Measurements from ENCODE around the gene LIN52. TPM values are rescaled to one million over a fixed set of nuclear protein-coding genes. Genes with fewer than 3 reads are reported as not detected.

Gene LIN52
- total RNA-seq, 2 donors from 2014 or later: 5.0 to 6.3 TPM

GRCh38 chr14:74217672-74218448, 133.1 kb downstream of the LIN52 start:
- ATAC-seq: peak; percentile 87
- intact Hi-C loops (cut with DNase I, micrococcal nuclease): no loop called here
- peak in 1 of 2 donors; percentile 74 for DNase-seq

GRCh38 chr14:74218462-74218861, 133.7 kb downstream of the LIN52 start:
- DNase-seq: no peak
- no peak for ATAC-seq
- intact Hi-C loops (cut with DNase I, micrococcal nuclease): no loop called here

GRCh38 chr14:74219277-74220205, 134.8 kb downstream of the LIN52 start:
- intact Hi-C loops (cut with DNase I, micrococcal nuclease): no loop called here
- ATAC-seq (no peak), DNase-seq (no peak)

DNA sequence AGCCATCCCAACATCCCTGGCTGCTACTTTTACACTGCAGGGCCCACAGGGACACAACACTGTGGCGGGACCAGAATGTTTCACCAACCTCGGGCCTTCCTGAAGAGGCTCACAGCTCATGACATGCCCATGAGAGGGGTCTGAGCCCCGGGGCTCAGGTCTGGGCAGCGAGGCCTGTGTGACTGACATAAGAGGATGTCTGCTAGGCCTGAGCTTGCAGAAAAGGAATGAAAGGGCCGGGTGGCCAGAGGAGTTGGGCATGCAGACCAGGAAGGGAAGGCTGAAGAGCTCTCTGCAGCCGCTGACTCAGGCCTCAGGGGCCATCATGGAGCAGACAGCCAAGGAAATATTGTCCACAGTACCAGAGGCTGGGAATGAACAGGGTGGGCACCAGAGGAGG, 136.2 kb downstream of the LIN52 start:
- intact Hi-C loops (cut with DNase I, micrococcal nuclease): no loop called here
- no peak for DNase-seq
- no peak for ATAC-seq

DNA sequence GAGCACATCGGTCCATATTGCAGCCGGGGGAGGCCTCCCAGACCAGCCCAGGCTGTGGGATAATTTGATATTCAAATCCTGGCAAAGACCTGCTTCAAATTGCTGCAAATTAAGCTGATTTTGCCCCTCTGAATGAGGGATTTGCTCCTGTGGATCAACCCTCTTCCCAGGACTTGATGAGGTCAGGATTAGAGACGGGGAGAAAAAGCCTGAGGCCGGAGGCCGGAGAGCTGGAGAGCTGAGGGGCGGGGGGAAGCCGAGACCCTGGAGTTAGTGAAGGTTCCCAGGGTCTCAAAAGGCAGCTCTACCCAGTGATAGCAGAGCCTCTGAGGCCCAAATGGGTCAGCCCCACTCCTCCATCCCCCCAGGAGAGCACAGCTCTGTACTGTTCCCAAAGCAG, 137.0 kb downstream of the LIN52 start:
- ATAC-seq (no peak), DNase-seq (no peak)
- intact Hi-C loops (cut with DNase I, micrococcal nuclease): no loop called here

DNA sequence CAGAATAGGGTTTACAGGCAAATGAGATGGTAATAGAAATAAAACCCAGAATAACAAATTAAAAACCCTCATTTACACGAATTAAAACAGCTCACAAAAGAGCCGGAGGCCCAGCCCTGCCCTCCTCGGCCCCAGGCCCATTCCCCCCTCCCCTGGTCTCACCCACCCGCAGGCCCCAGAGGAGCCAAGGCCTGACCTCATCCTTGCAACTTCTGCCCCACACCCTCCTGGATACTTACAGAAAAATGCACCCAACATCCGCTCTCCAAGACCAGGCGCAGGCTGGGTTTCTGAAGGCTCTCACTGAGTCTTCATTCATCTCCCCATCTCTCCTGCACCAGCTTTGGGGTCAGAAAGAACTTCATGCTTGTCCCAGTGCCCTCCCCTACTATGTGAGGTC, 138.3 kb downstream of the LIN52 start:
- DNase-seq (no peak), ATAC-seq (no peak)
- intact Hi-C loops (cut with DNase I, micrococcal nuclease): no loop called here

DNA sequence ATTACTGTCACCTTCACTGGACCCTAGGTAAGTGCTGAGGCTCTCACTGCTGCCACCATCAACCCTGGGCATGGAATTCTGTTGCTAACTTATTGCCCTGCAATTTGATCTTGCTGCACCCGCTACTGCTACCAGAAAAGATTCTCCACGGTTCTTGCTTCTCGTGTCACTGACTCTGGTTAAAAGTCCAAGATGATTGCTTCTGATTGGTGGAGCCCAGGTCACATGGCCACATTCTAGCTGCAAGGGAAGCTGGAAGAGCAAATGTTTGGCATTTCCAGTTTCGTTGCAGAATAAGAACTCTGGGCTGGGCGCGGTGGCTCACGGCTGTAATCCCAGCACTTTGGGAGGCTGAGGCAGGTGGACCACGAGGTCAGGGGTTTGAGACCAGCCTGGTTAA, 147.0 kb downstream of the LIN52 start:
- DNase-seq (no peak), ATAC-seq (no peak)
- intact Hi-C loops (cut with DNase I, micrococcal nuclease): no loop called here

DNA sequence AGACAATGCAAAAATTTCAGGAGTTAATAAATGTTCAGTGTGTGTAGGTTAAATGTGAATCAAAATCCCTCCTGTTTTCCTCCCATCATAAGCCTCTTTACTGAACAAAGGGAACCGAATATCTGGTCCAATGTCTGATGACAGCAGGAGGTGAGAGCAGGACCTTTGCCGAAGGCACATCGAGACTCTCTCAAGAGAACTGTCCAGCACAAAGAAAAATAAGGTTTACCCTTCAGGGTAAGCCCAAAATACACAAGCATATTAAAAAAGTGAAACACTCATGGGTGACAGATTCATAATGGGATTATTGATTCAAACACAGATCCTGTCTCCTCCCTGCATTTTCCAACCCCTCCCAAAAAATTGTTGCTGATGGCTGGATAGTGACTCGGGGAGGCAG, 150.3 kb downstream of the LIN52 start:
- intact Hi-C loops (cut with DNase I, micrococcal nuclease): no loop called here
- DNase-seq: no peak
- no peak for ATAC-seq

DNA sequence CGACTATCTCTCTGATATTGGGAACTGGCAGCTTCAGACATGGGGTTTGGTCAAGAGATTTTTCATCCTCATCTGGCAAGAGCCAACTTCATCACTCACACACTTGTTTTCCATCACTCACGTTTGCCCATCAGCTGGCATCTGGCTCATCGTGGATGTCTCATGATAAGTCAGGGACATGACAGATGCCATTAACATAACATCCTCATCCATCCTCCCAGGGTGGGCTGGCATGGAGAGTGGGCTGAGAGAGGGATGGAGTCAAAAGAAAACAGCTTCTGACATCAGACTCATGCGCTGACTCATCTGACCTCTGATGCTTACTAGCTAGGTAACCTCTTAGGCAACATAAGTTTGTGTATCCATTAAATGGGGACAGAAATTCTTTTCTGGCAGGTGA, 152.7 kb downstream of the LIN52 start:
- DNase-seq (no peak), ATAC-seq (no peak)
- intact Hi-C loops (cut with DNase I, micrococcal nuclease): no loop called here

GRCh38 chr14:74238974-74239847, 154.5 kb downstream of the LIN52 start, which contains the start of gene VSX2:
TSS of gene VSX2 (plus strand) at chr14:74239449. CDS start at chr14:74239562, 113 bp downstream.
- no peak for ATAC-seq
- no peak for DNase-seq
- intact Hi-C loops (cut with DNase I, micrococcal nuclease): no loop called here

DNA sequence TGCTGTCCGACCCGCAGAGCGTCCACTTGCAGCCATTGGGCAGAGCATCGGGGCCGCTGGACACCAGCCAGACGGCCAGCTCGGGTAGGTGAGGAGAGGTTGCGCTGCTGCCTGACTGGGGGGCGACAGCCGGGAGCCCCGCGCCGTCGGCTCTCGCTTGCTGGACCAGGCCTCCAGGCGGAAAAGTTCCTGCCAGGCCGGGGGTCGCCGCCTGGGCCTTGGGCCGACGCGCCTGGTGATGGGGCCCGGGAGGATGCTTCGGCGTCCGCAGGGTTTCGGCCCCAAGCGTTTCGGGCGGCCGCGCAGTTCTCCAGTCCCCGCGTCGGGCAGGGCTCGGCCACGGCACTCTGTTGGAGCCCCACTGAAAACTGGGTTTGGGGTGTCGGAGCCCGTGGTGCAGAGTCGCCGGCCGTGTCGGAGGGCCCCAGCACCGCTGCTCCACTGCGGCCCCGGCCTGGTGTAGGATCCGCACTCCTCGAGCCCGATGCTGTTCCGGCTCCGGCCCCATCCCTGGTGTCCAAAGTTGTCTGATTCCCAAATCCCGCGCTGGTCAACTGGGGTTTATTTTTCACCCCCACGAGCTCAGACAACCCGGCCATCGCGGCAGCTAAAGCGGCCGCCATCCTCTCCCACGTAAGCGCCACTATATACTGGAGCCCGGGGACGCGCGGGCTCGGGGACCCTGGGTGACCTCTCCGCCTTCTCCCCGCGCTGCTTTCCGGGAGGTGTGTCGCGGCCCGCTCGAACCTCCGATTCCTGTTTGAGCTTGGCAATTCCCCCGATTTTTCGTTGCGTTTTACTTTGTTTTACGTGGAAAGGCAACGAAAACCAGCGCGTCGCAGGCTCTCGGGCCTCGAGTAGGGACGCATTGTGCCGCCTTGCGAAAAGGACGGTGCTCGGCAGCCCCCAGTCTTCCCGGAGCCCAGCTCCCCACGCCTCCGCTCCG, 155.4 kb downstream of the LIN52 start:
- ATAC-seq: peak; percentile 37
- intact Hi-C loops (cut with DNase I, micrococcal nuclease): no loop called here
- no peak for DNase-seq

DNA sequence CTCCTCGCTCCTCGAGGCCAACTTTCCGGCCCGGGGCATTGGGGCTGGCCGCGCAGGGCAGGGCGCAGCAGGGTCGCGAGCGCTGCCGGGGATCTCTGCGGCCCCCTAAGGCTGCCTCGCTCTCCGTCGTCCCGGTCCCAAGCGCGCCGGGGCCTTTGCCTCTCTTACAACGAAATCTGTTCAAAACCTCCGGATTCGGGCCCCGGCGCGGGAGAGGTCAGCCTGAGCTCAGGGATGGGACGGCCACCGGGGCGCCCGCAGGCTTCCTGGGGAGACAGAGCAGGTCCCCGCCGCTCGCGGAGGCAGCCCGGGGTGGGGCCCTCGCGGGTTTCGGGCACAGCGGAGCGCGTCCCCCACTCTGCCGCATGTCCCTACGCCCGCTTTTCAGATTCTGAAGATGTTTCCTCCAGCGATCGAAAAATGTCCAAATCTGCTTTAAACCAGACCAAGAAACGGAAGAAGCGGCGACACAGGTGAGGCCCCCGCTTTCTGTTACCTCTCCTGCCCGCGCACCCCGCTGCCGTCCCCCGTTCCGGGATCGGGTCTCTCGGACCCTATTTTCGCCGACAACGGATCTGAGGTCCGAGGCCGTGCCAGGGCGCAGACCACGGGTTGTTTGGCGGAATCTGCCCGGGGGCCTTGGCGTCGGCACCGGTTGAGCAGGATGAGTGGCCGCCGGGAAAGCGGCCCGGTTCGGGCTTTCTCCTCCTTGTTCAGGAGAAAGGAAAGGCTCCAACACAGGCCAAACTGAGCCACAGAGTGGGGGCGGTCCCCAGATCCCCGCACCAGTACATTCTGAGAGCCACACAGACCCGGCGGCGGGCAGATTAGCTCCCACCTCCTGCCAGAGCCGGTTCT, 156.3 kb downstream of the LIN52 start:
- intact Hi-C loops (cut with DNase I, micrococcal nuclease): no loop called here
- ATAC-seq (peak; percentile 26), DNase-seq (no peak)

DNA sequence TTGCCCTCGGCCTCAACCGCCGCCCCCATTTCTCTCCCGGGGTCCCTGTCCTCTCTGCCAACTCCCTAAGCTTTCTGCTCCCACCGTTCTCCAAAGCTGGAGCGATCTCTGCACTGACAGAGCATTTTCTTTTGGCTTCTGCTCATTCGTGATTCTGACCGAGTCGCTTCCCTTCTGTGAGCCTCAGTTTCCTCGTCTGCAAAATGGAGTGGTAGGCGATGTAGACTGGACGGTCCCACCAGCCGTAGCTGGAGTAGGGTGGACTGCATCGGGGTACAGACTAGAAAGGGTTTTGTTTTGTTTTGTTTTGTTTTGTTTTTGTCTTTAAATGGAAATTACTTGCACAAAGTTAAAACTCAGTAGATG, 156.9 kb downstream of the LIN52 start:
- intact Hi-C loops (cut with DNase I, micrococcal nuclease): no loop called here
- no peak for DNase-seq
- ATAC-seq: no peak

- DNase-seq (no peak), ATAC-seq (no peak)
- intact Hi-C loops (cut with DNase I, micrococcal nuclease): no loop called here
These were observed 157.4 kb downstream of the LIN52 start for GRCh38 chr14:74242021-74242779.

GRCh38 chr14:74242780-74243042, 158.0 kb downstream of the LIN52 start:
- intact Hi-C loops (cut with DNase I, micrococcal nuclease): no loop called here
- ATAC-seq (no peak), DNase-seq (no peak)

DNA sequence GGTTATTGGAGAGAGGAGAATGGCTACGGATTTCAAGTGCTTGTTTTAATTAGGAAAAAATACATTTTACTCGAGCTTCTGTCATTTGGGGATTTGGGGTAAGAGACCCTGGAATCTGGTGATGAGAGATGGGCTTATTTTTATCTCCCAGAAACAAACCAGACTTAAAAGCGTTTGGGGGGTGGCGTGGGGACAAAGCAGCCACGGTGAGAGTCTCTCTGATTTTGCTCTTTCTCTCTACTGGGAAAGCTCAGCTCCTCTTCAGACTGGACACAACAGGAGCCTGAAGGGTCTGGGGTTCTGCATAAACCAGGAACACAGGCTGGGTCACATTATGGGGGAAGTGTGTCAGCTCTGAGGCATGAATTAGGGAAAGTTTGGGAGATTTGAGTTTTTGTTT, 158.3 kb downstream of the LIN52 start:
- DNase-seq (no peak), ATAC-seq (no peak)
- intact Hi-C loops (cut with DNase I, micrococcal nuclease): no loop called here

DNA sequence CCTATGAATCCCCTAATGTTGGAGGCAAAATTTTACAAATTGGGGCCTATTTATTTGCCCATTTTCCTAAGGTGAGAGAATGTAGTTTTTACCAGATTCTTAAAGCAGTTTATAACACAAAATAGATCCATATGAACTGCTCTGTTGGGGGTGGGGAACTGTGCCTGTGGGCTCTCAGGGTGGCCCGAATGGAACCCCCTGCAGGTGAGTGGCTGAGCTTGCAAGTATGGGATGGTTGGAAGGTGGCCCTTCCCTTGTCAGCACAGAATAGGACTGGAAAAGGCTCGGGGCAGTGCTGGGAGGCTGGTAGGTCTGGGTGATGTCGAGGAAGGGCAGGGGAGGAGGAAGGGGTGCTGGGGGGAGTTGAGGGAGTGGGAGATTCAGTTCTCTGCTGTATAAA, 159.4 kb downstream of the LIN52 start:
- intact Hi-C loops (cut with DNase I, micrococcal nuclease): no loop called here
- DNase-seq (no peak), ATAC-seq (no peak)
